AG10803 (cell line): Measurements from ENCODE around the gene SARNP.
A peak's percentile ranks its signal among the peaks of the same experiment; 100 is the strongest.

Experiments
- DNase-seq: peaks from one replicate; pipeline ENCODE4 v3.0.0; 2010; ENCODE audit warnings: low read depth
- H3K4me3 ChIP-seq: 2 replicates; pipeline ENCODE4 v1.5.1; 2011; ENCODE audit warnings: mild to moderate bottlenecking, low read length, control low read depth
- TF ChIP-seq, protein P1 (sequence below): conservative IDR thresholded peaks from 2 replicates; pipeline ENCODE4 v1.5.1; 2011; ENCODE audit warnings: mild to moderate bottlenecking, low read length, control low read depth, inconsistent platforms

The SARNP gene

DNA sequence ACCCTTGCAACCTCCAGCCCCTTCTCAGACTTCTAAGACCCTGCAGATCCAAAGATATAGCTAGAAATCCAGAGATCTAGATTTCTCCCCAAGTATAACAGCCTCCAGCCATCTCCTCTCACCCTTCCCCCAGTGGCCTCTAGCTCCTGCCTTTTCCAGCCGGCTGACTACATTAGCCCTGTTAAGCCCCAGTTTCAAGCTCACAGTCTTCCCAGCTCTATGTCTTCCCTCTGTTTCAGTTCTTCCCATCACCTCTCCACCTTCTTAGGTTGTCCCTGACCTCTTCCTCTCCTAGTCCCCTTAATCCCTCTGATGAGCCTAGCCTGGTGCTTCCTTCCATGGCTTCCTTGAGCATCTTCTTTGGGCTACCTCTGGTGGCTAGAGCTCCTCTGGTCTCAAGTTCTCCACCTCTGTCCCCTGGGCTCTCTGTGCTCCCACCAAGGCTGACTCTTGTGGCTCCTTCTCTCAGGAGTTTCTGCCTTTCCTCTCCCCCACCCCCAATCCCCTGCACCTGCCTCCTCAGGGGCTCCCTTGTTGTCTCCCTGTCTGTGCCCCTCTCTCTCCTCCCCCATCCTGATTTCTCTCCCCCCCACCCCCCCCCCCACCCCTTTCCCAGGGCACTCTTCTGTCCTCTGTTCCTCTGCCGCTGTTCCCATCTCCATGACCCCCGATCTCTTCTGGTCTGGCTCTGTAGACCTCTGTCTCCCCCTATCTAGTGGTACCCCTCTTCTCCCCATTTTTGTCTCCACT is 75.4 kb downstream of the SARNP start:
- TF ChIP-seq, protein P1, sequence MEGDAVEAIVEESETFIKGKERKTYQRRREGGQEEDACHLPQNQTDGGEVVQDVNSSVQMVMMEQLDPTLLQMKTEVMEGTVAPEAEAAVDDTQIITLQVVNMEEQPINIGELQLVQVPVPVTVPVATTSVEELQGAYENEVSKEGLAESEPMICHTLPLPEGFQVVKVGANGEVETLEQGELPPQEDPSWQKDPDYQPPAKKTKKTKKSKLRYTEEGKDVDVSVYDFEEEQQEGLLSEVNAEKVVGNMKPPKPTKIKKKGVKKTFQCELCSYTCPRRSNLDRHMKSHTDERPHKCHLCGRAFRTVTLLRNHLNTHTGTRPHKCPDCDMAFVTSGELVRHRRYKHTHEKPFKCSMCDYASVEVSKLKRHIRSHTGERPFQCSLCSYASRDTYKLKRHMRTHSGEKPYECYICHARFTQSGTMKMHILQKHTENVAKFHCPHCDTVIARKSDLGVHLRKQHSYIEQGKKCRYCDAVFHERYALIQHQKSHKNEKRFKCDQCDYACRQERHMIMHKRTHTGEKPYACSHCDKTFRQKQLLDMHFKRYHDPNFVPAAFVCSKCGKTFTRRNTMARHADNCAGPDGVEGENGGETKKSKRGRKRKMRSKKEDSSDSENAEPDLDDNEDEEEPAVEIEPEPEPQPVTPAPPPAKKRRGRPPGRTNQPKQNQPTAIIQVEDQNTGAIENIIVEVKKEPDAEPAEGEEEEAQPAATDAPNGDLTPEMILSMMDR, result no peak
- DNase-seq, result no peak
- peak overlapping the region; percentile 48 for H3K4me3 ChIP-seq

DNA sequence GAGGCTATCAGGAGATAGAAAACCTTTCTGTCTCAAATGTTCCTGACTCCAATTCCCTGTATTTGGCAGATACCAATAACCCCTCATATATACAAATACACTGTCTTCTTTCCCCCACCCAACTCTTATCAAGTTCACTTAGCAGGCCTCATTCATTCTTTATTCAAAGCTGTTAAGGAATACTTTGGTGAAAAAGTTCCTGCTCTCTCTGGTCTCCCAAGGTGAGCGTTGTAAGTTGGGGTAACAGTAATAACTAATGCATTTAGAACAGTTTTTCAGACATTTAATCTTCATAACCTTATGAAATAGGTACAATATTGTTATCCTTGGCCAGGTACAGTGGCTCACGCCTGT is 78.5 kb downstream of the SARNP start:
- DNase-seq, result no peak
- no peak overlapping the region for H3K4me3 ChIP-seq
- TF ChIP-seq, protein P1, result no peak

DNA sequence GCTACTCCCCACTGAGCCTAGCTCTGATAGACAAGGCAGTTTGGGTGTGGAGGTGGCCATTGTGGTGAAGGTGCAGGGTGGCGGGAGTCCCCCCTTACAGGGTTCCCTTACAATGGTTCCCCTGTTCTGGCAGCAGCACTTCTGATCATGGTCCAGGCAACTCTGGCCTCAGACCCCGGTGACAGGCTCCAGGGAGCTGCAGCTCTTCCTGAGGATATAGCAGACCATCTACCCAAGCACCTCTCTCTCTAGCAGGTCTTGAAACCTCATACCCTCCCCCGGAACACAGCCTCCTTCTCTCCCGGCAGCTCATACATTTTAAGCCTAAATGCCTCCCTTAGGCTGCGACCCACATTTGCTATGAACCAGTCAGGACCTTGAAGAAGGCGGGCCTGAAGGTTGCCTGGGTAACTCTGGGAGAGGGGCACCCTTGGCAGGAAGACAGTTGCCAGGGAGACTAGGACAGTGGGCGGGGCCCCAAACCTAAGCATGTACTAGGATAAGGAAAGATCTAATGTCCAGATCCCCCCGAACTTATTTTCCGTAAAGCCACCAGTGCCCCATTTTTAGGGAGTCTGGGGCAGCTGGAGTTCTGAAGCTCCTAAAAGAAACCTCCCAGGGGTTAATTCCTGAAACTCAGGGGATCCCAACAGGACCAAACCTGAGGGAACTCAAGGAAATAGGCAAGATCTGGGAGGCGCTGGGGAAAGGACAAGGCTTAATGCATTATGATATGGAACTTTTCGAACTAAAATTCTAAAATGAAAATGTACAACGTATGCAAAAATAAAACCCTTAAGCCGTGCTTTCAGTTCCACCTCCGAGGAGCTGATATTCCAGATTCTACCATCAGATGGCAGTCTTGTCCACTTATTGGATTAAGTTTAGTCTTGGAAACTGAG is 79.2 kb downstream of the SARNP start:
- DNase-seq, result peak; percentile 71
- peak overlapping the region; percentile 79 for H3K4me3 ChIP-seq
- TF ChIP-seq, protein P1, result peak; percentile 89

DNA sequence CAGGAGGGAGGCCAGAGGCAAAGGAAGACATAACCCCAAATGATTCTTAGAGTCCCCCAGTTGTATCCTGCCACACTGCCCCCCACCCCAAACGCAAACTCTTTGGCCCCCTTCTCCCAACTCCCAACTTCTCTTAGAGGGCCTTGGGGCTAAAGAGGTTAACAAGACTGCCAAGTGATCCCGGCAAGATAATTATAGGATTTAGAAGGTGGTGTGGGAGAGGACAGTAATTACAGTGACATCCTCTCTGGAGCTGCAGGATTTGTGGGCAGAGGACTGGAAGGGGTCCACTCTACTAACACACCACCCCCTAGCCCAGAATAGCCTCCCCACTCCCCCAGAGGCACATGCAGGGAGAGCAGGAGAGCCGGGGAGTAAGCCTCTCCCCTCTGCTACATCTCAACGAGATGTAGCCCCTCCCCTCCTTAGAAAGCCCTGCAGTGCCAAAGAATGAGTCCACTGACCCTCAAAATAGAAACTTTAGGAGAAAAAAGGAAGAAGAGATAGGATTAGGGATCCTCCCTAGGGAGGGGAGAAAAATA is 79.9 kb downstream of the SARNP start:
- H3K4me3 ChIP-seq, result peak overlapping the region; percentile 79; the same call in 1 of the 2 replicates
- TF ChIP-seq, protein P1, result no peak; the same call in 1 of the 2 replicates
- no peak for DNase-seq

DNA sequence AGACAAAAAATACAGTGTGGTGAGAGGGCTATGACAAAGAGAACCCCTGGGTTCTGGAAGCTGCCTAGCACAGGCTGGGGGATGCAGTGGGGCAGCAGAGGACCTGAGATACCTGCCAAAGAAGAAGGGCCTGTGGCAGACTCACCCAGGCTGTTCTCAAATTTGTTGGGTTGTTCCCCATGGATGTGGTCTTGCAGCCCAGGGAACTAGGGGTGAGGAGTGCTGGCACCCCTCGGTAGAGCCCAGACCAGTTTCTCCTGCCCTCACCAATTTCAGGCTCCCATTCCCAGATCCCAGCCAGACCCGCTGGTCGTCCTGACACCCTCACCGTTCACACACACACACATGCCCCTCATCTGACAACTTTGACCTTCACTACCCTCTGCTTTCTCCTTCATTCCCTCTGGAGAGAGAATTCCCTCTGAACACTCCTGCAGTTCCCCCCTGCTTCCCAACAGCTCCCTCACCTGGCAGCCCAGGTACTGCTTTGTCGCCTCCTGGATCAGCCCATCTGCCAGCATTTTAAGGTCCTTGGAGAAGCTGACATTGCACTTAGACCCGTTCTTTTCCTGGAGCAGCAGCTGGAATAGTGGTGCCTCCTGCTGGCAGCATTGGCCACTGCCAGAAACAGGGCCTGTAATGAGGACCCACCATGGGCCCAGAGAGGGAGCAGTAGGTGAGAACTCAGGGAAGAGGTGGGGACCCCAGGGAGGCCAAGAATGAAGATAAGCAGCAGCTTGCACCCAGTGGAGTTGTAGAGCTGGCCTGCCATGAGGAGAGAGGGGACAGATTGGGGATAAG is 80.5 kb downstream of the SARNP start:
- TF ChIP-seq, protein P1, result peak; percentile 82
- peak; percentile 61 for DNase-seq

DNA sequence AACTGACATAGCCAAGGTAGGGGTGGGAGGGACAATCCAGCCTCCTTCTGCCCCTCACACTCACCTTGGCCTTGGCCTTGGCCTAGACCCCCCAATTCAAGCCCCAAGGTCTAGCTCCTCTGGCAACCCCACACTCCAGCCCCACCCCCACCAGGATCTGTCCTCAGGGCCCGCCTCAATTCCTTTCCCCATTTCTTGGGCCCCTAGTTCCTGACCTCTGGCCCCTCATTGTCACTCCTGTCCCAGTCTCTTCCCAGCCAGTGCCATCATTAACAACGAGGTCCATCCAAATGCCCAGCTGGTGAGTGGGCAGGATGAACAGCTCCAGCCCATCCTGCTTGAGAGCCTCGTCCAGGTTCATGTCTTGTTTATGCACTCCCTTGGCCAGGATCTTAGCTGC is 81.4 kb downstream of the SARNP start:
- no peak overlapping the region for H3K4me3 ChIP-seq
- TF ChIP-seq, protein P1, result no peak
- no peak for DNase-seq

More for the DNA sequence above, 80.5 kb downstream of the SARNP start:
- no peak overlapping the region for H3K4me3 ChIP-seq
